Fibroblast of villous mesenchyme (primary cell): Measurements from ENCODE around the gene POP7. TPM values are rescaled to one million over a fixed set of nuclear protein-coding genes. Genes with fewer than 3 reads are reported as not detected.

Source experiments
- DNase-seq: peaks from one replicate; pipeline ENCODE4 v3.0.0-alpha.2; 2010; ENCODE audit warnings: low read depth
- H3K4me3 ChIP-seq: 2 replicates; pipeline ENCODE4 v1.5.1; 2011; ENCODE audit warnings: low read depth, mild to moderate bottlenecking, low read length
- total RNA-seq: library from RNA; depleted of rRNA; stranded (reverse); fragments of >200 nt; gene quantifications from 2 replicates; pipeline ENCODE4 v1.2.3, GENCODE V29; 2012
- TF ChIP-seq, protein P1 (sequence below): IDR thresholded peaks from 2 replicates; pipeline ENCODE4 v1.5.1; 2012; ENCODE audit warnings: low read depth, mild to moderate bottlenecking, low read length; ENCODE audit not compliant: insufficient read depth

Gene POP7
- total RNA-seq, 1 donor, result 34.1 TPM

DNA sequence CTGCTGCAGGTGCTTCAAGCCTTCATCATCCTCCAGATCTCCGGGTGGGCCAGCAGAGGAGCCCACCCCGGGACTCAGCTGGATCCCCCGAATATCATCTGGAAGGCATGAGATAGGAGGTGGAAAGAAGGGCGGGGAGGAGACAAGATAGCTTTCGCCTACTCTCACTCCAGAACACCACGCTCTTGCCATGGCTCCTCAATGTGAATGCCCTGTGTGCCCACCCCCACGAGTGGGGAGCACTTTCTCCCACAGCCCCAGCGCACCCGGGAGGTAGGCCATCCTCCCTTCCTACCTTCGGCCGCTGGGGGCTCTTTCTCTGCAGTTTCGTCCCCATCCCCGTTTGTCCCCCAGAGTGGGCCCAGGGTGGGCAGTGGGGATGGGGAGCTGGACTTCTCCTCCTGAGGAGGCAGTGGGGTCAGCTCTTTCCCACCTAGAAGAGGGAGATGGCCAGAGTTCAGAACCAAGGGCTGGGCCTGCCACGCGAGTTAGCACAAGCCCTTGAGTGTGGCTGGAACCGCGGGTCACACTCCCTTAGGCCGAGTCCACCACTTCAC is 20.8 kb upstream of the POP7 start:
- no peak overlapping the region for H3K4me3 ChIP-seq
- TF ChIP-seq, protein P1, sequence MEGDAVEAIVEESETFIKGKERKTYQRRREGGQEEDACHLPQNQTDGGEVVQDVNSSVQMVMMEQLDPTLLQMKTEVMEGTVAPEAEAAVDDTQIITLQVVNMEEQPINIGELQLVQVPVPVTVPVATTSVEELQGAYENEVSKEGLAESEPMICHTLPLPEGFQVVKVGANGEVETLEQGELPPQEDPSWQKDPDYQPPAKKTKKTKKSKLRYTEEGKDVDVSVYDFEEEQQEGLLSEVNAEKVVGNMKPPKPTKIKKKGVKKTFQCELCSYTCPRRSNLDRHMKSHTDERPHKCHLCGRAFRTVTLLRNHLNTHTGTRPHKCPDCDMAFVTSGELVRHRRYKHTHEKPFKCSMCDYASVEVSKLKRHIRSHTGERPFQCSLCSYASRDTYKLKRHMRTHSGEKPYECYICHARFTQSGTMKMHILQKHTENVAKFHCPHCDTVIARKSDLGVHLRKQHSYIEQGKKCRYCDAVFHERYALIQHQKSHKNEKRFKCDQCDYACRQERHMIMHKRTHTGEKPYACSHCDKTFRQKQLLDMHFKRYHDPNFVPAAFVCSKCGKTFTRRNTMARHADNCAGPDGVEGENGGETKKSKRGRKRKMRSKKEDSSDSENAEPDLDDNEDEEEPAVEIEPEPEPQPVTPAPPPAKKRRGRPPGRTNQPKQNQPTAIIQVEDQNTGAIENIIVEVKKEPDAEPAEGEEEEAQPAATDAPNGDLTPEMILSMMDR, result no peak
- DNase-seq, result no peak

DNA sequence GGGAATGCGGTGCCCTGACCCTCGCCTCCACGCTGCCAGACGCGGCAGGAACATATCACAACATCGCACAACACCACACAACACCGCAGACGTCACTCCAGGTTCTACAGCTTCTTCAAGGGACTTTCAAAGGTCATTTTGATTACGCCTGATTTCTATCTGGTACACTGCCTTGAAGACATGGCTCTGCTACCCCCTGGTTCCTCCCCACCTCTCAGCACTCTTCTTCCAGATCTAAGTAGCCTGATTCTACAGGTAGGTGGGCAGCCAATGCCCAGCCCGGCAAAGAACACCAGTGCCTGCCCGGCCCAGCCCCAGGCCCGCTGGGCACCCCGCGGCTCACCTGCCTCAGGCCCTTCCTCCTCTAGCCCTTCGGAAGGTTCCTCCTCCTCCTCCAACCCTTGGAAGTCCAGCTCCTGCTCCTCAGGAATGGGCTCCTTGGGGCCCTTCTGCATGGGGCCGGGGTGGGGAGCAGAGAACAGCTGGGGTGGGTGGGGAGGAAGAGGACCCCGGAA is 20.2 kb upstream of the POP7 start:
- DNase-seq, result no peak

DNA sequence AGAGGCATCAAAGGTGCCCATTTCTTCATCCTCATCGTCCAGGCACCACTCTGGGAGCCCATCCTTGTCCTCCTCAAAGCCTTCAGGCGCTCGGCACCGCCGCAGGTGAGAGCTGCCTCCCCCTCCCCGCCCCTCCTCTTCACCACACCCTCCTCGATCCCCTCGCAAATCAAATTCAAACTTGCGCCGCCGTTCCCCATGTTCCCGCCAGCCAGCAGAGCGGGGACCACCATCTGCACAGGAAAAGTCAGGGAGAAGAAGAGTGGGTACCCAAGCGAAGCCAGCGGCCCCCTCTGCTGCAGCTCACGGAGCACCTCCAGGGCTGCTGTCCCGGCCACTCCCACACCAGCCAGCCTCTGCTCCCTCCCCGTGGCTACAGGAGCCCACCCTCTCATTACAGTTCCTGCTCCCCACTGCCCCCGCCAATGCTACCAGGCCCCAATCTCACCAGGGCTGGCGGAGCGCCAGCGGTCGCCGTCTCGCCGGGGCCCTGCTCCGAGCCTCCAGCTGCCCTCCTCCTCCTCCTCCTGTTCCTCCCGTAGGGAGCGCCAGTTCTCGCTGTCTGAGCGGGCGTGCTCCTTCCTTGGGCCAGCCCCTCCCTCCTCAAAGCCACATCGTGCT is 19.6 kb upstream of the POP7 start:
- H3K4me3 ChIP-seq, result no peak overlapping the region
- TF ChIP-seq, protein P1, result no peak
- DNase-seq, result no peak

More for the DNA sequence above, 20.2 kb upstream of the POP7 start:
- H3K4me3 ChIP-seq, result no peak overlapping the region
- TF ChIP-seq, protein P1, result no peak

DNA sequence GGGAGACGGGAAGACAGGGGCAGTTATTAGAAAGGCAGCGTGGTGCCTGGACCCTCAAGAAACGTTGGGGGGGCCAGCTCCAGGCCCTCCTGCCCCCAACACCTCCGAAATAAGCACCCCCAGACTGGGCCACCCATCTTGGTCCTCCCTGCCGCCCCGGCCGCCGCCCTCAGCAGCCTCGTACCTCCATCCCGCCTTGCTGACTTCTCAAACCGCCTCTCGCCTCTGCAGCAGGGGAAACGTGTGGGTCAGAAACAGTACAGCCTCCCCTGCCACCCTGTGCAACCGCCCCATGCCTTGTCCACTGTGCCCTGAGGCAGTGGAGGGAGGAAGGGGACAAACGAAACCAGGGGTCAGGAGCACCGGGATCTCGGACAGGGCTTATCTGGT is 19.1 kb upstream of the POP7 start:
- no peak for DNase-seq
- H3K4me3 ChIP-seq, result no peak overlapping the region
- TF ChIP-seq, protein P1, result no peak

DNA sequence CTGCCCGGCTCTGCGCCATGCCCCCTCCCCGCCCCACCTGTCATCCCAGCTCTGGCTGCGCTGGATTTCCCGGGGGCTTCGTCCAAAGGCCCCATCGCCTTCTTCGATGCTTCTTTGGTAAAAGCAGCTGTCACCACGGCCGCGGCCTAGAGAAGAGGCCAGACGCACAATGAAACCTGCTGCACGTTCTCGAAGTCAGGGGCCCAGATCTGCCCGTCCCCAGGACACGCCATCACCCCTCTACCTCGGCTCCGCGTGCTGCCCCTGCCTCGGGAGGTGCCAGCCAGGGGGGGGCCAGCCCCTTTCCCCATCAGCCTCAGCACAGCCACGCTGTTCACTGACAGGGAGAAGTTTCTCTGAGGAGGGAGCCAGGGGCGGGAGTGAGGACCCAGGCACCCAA is 18.7 kb upstream of the POP7 start:
- no peak for DNase-seq
- TF ChIP-seq, protein P1, result no peak
- H3K4me3 ChIP-seq, result no peak overlapping the region

DNA sequence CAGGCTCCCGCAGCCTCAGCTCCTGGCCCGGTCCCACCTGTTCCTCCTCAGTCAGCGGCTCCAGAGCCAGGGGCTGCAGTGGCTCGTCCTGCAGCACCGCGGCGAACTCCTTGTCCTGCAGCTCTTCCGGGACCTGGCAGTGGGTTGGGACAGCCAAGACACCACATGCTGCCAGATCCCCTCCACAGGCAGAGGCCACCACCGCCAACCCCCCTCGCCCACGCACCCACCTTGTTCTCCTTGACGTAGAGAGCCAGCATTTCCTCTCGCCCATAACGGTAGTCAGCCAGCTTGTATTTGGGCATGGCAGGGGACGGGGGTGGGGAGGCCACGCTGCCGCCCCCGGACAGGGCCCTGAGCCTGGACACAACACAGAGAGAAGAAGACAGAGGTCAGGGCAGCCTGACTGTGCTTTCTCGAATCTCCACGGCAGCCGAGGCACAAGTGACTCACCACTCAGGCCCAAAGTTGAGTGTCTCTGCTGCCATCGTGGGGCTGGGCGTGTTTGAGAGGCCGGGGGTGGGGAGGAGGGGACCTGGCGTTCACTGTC is 18.1 kb upstream of the POP7 start:
- DNase-seq, result peak; percentile 52
- TF ChIP-seq, protein P1, result no peak
- H3K4me3 ChIP-seq, result no peak overlapping the region
